Dermis microvascular lymphatic vessel endothelial cell (primary cell): ENCODE data around the gene ZYG11A. TPM values are rescaled to one million over a fixed set of nuclear protein-coding genes. Genes with fewer than 3 reads are reported as not detected.
A peak's percentile ranks its signal among the peaks of the same experiment; 100 is the strongest.

Source experiments
- DNase-seq, 2 donors: peaks; one replicate each; pipeline versions ENCODE4 v3.0.0 to v3.0.0-alpha.2; 2010; ENCODE audit warnings: low read depth in 2 of 2
- total RNA-seq: library from RNA; depleted of rRNA; stranded (reverse); fragments of >200 nt; gene quantifications from 2 replicates; pipeline ENCODE4 v1.2.1, GENCODE V29; 2014

ZYG11A gene
- total RNA-seq, 1 donor from 2014 or later = 0.13 TPM

- DNase-seq = no peak
Measured at GRCh38 chr1:52917156-52917555, 74.6 kb downstream of the ZYG11A start.

GRCh38 chr1:52917581-52917980, 75.0 kb downstream of the ZYG11A start:
- DNase-seq = no peak

GRCh38 chr1:52918201-52918600, 75.6 kb downstream of the ZYG11A start:
- no peak for DNase-seq

GRCh38 chr1:52919051-52919722, 76.6 kb downstream of the ZYG11A start:
- DNase-seq = no peak

GRCh38 chr1:52919723-52920483, 77.3 kb downstream of the ZYG11A start:
- DNase-seq = no peak

- DNase-seq = no peak
Measured at GRCh38 chr1:52920791-52921291, 78.3 kb downstream of the ZYG11A start.

GRCh38 chr1:52925571-52926005, 83.0 kb downstream of the ZYG11A start:
- DNase-seq = no peak

GRCh38 chr1:52926864-52927211, 84.3 kb downstream of the ZYG11A start:
- no peak for DNase-seq

- peak; percentile 23 to 75 for DNase-seq
Measured at GRCh38 chr1:52927212-52928014, 84.9 kb downstream of the ZYG11A start, which contains the start of gene SCP2. TSS of gene SCP2 (plus strand) at chr1:52927276. CDS start at chr1:52927397, 121 bp downstream.

- no peak for DNase-seq
Measured at GRCh38 chr1:52928015-52928404, 85.5 kb downstream of the ZYG11A start.

- no peak for DNase-seq
Measured at GRCh38 chr1:52929019-52929418, 86.5 kb downstream of the ZYG11A start.

GRCh38 chr1:52937433-52938182, 95.0 kb downstream of the ZYG11A start:
- DNase-seq = no peak

GRCh38 chr1:52938183-52938451, 95.6 kb downstream of the ZYG11A start:
- DNase-seq = no peak

- DNase-seq = no peak
Measured at GRCh38 chr1:52943876-52944416, 101.4 kb downstream of the ZYG11A start.

GRCh38 chr1:52944566-52944965, 102.0 kb downstream of the ZYG11A start:
- no peak for DNase-seq

Other genes starting within 250 kb of the ZYG11A start
- gene GPX7, start 240.4 kb upstream of the ZYG11A start, total RNA-seq = 15.0 and 20.7 TPM in 2 replicates
- not detected in 2 replicates for gene SHISAL2A, start 209.6 kb upstream of the ZYG11A start, total RNA-seq
- gene COA7, start 144.4 kb upstream of the ZYG11A start, total RNA-seq = 8.3 and 10.4 TPM in 2 replicates
- 29.5 and 30.8 TPM in 2 replicates for gene ZYG11B, start 116.3 kb upstream of the ZYG11A start, total RNA-seq
- gene ECHDC2, start 79.0 kb downstream of the ZYG11A start, total RNA-seq = 7.3 and 10.0 TPM in 2 replicates
- 86.7 and 100 TPM in 2 replicates for gene SCP2, start 84.5 kb downstream of the ZYG11A start, total RNA-seq
- gene PODN, start 219.5 kb downstream of the ZYG11A start, total RNA-seq = 0.13 TPM in 1 of 2 replicates, not detected in the other